Cardiac atrium fibroblast (primary cell): ENCODE data around the gene KLF8. TPM values are rescaled to one million over a fixed set of nuclear protein-coding genes. Genes with fewer than 3 reads are reported as not detected.

ENCODE experiments used
- total RNA-seq: library from RNA; depleted of rRNA; stranded (reverse); fragments of >200 nt; gene quantifications from 2 replicates; pipeline ENCODE4 v1.2.3, GENCODE V29; 2015

The KLF8 gene
- total RNA-seq = 1.4 and 2.1 TPM in 2 replicates

GRCh38 chrX:56232221-56233082 is at the start of gene KLF8:
Gene KLF8 (plus strand): TSS chrX:56232356. CDS start chrX:56233335, 979 bp downstream.

